Activated T-helper 1 cell treated with anti-CD3 and anti-CD28 coated beads, Interleukin-12 subunit alpha, Interleukin-12 subunit beta, Interleukin-2, Interleukin-4 antibody, amounts not matched to agents 30 ng/mL and 10 ng/mL and 1 ng/mL, durations not matched to agents 14 hours and 24 hours and 36 hours (primary cell): ENCODE measurements around the gene CALN1. TPM values are rescaled to one million over a fixed set of nuclear protein-coding genes. Genes with fewer than 3 reads are reported as not detected.

Experiments used
- DNase-seq: peaks from one replicate; pipeline ENCODE4 v3.0.0; 2021; ENCODE audit warnings: low spot score
- H3K27ac Mint-ChIP-seq: one replicate; pipeline ENCODE4 v1.8.0; 2021; ENCODE audit warnings: mild to moderate bottlenecking, mixed read lengths
- H3K27me3 Mint-ChIP-seq: one replicate; pipeline ENCODE4 v1.8.0; 2022; ENCODE audit warnings: mild to moderate bottlenecking, moderate library complexity, mixed read lengths; ENCODE audit not compliant: insufficient read depth
- H3K36me3 Mint-ChIP-seq: one replicate; pipeline ENCODE4 v1.8.0; 2021; ENCODE audit warnings: low read depth, mixed read lengths
- H3K4me1 Mint-ChIP-seq: one replicate; pipeline ENCODE4 v1.8.0; 2021; ENCODE audit warnings: low read depth, mixed read lengths
- H3K4me3 Mint-ChIP-seq: one replicate; pipeline ENCODE4 v1.8.0; 2021; ENCODE audit warnings: mild to moderate bottlenecking, moderate library complexity, mixed read lengths
- H3K9me3 Mint-ChIP-seq: one replicate; pipeline ENCODE4 v1.8.0; 2021; ENCODE audit warnings: mixed read lengths
- intact Hi-C: fragments of 100-400 bp; cut with micrococcal nuclease; formaldehyde crosslinking; loops from one replicate; pipeline ENCODE4 v1.15.1; 2024
- total RNA-seq: library from RNA; stranded (reverse); gene quantifications from 2 replicates; pipeline ENCODE4 v1.2.3, GENCODE V29; 2022

Gene CALN1
- total RNA-seq, 1 donor from 2014 or later = not detected

DNA sequence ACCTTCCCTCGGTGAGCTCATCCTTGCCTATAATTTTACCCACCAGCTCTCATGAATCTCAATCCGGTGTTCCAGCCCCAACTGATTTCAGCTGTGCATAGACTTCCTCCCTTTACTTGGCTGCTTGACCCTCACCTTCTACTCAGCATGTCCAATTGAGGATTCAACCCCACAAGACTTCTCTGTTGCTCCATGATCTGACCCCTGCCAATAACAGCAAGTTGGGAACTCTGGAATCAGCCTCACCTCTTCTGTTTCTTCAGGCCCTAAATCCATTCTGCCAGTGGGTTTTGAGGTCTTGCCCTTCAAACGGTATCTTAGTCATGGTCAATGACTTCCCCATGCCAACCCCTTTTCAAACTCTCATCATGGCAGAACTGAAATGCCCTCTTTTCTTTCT lies 390.4 kb downstream of the CALN1 start:
- H3K36me3 Mint-ChIP-seq = no peaks in the 10 kb centered on the region
- intact Hi-C loops = no loop called here
- H3K27ac Mint-ChIP-seq = no peak overlapping the region
- H3K4me1 Mint-ChIP-seq = no peaks in the 10 kb centered on the region
- no peak for DNase-seq
- H3K4me3 Mint-ChIP-seq = no peak overlapping the region
- no peaks in the 10 kb centered on the region for H3K27me3 Mint-ChIP-seq
- H3K9me3 Mint-ChIP-seq = peaks cover 37% of the 10 kb centered on the region

- intact Hi-C loops = no loop called here
- Mint-ChIP-seq H3K4me3 (no peak overlapping the region), H3K36me3 (no peaks in the 10 kb centered on the region), H3K4me1 (no peaks in the 10 kb centered on the region), H3K9me3 (peaks cover 29% of the 10 kb centered on the region), H3K27me3 (no peaks in the 10 kb centered on the region), H3K27ac (no peak overlapping the region)
- no peak for DNase-seq
Measured at GRCh38 chr7:72020311-72020710, 391.8 kb downstream of the CALN1 start.

GRCh38 chr7:72019436-72019835 lies 392.7 kb downstream of the CALN1 start:
- H3K27me3 Mint-ChIP-seq = no peaks in the 10 kb centered on the region
- H3K4me3 Mint-ChIP-seq = no peak overlapping the region
- no peak for DNase-seq
- peaks cover 29% of the 10 kb centered on the region for H3K9me3 Mint-ChIP-seq
- H3K36me3 Mint-ChIP-seq = no peaks in the 10 kb centered on the region
- no peak overlapping the region for H3K27ac Mint-ChIP-seq
- intact Hi-C loops = no loop called here
- no peaks in the 10 kb centered on the region for H3K4me1 Mint-ChIP-seq

DNA sequence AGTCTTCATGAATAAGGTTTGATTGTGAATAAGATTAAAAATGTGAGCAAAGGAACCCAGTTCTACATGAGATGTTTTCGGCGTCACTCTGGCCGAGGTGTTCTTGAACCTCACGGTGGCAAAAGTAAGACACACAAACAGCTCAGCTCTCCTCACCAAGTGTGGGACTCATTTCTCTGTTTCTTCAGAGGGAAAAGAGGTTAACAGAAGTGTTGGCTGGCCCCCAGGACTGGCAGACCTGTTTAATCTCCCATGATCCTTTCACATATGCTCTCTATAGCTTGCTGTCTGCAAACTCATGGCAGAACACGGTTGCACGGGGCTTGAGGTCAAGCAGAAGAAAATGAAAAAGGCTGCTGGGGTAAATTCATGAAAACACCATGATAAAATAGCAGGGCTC lies 394.4 kb downstream of the CALN1 start:
- H3K4me3 Mint-ChIP-seq = no peak overlapping the region
- no peak for DNase-seq
- intact Hi-C loops = no loop called here
- no peak overlapping the region for H3K27ac Mint-ChIP-seq
- no peaks in the 10 kb centered on the region for H3K27me3 Mint-ChIP-seq
- H3K36me3 Mint-ChIP-seq = no peaks in the 10 kb centered on the region
- H3K9me3 Mint-ChIP-seq = peaks cover 26% of the 10 kb centered on the region
- H3K4me1 Mint-ChIP-seq = no peaks in the 10 kb centered on the region

DNA sequence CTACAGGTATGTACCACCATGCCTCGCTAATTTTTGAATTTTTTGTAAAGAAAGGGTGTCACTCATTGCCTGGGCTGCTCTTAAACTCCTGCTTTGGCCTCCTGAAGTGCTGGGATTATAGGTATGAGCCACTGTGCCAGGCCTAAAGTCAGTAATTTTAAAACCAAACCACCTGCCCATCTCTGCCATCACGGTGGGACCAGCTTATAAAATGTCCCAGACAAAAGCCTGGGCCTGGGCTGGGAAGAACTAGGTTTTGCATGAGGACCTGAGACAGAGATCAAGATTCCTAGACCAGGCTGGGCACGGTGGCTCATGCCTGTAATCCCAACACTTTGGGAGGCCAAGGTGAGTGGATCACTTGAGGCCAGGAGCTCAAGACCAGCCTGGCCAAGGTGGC lies 395.6 kb downstream of the CALN1 start:
- Mint-ChIP-seq H3K36me3 (no peaks in the 10 kb centered on the region), H3K27ac (no peak overlapping the region), H3K27me3 (no peaks in the 10 kb centered on the region), H3K9me3 (peaks cover 18% of the 10 kb centered on the region), H3K4me3 (no peak overlapping the region), H3K4me1 (no peaks in the 10 kb centered on the region)
- intact Hi-C loops = no loop called here
- no peak for DNase-seq

DNA sequence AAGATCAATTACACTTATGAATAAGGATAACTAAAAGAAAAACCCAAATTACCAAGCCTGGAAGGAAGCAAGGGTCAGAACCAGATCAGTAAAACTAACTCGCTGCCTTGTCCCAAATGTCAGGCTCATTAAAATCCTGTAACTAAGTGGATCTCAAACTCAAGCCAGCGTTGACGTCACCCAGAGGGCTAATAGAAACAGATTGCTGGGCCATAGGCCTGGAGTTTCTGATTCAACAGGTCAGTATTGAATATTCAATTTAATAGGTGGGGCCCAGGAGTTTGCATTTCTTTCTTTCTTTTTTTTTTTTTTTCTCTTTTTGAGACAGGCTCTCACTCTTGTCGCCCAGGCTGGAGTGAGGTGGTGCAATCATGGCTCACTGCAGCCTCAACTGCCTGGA lies 397.0 kb downstream of the CALN1 start:
- Mint-ChIP-seq H3K4me1 (no peaks in the 10 kb centered on the region), H3K4me3 (no peak overlapping the region), H3K27ac (no peak overlapping the region), H3K9me3 (peaks cover 13% of the 10 kb centered on the region), H3K27me3 (no peaks in the 10 kb centered on the region), H3K36me3 (no peaks in the 10 kb centered on the region)
- no peak for DNase-seq
- intact Hi-C loops = no loop called here

DNA sequence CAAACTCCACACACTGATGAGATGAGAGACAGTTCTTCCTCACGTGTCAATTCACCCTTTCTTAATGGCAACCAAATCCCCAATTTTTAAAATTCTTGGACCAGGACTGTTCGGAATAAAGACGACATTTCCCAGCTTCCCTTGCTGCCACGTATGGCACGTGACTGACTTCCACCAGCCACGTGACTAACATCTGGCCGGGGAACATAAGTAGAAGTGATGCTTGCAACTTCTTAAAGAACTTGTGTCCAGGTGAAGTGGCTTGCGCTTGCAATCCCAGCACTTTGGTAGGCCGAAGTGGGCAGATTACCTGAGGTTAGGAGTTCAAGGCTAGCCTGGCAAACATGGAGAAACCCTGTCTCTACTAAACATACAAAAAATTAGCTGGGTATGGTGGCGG lies 405.1 kb downstream of the CALN1 start:
- DNase-seq = no peak
- no peaks in the 10 kb centered on the region for H3K4me1 Mint-ChIP-seq
- no peaks in the 10 kb centered on the region for H3K9me3 Mint-ChIP-seq
- intact Hi-C loops = no loop called here
- peaks cover 1% of the 10 kb centered on the region for H3K27me3 Mint-ChIP-seq
- no peak overlapping the region for H3K27ac Mint-ChIP-seq
- no peak overlapping the region for H3K4me3 Mint-ChIP-seq
- H3K36me3 Mint-ChIP-seq = no peaks in the 10 kb centered on the region

DNA sequence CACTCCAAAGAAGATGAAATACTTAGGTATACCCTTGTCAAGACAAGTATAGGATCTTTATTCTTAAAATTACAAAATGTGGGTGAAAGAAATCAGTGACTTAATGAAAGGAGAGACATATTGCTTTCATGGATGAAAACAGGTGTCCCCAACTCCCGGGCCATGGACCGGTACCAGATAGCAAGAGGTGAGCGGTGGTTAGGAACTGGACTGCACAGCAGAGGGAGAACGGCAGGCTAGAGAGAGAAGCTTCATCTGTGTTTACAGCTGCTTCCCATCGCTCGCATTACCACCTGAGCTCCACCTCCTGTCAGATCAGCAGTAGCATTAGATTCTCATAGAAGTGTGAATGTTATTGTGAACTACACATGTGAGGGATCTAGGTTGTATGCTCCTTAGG lies 408.9 kb downstream of the CALN1 start:
- intact Hi-C loops = no loop called here

DNA sequence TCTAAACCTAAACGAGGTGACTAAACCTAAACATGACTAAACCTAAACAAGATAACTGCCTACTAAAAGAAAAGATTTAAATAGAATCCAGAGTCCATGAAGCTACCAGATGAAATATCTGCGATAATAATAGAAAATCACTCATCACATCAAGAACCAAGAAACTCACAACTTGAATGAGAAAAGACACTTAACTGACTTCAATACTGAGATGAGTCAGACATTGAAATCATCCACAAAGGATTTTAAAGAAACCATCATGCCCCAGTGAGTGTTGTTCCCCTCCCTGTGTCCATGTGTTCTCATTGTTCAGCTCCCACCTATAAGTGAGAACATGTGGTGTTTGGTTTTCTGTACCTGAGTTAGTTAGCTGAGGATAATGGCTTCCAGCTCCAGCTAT lies 416.0 kb downstream of the CALN1 start:
- H3K27ac Mint-ChIP-seq = no peak overlapping the region
- H3K4me1 Mint-ChIP-seq = no peaks in the 10 kb centered on the region
- no peak overlapping the region for H3K4me3 Mint-ChIP-seq
- no peaks in the 10 kb centered on the region for H3K27me3 Mint-ChIP-seq
- intact Hi-C loops = no loop called here
- H3K9me3 Mint-ChIP-seq = peaks cover 9% of the 10 kb centered on the region
- no peaks in the 10 kb centered on the region for H3K36me3 Mint-ChIP-seq
- DNase-seq = no peak

More for the DNA sequence above, 408.9 kb downstream of the CALN1 start:
- H3K36me3 Mint-ChIP-seq = no peaks in the 10 kb centered on the region
- H3K27me3 Mint-ChIP-seq = no peaks in the 10 kb centered on the region
- H3K27ac Mint-ChIP-seq = no peak overlapping the region
- H3K4me1 Mint-ChIP-seq = no peaks in the 10 kb centered on the region
- H3K9me3 Mint-ChIP-seq = peaks cover under 1% of the 10 kb centered on the region
- no peak overlapping the region for H3K4me3 Mint-ChIP-seq
- no peak for DNase-seq

- H3K9me3 Mint-ChIP-seq = peaks cover 13% of the 10 kb centered on the region
- H3K27ac Mint-ChIP-seq = no peak overlapping the region
- H3K4me1 Mint-ChIP-seq = no peaks in the 10 kb centered on the region
- no peaks in the 10 kb centered on the region for H3K27me3 Mint-ChIP-seq
- no peaks in the 10 kb centered on the region for H3K36me3 Mint-ChIP-seq
- no peak for DNase-seq
- H3K4me3 Mint-ChIP-seq = no peak overlapping the region
- intact Hi-C loops = no loop called here
Measured at GRCh38 chr7:71995111-71995510, 417.0 kb downstream of the CALN1 start.

DNA sequence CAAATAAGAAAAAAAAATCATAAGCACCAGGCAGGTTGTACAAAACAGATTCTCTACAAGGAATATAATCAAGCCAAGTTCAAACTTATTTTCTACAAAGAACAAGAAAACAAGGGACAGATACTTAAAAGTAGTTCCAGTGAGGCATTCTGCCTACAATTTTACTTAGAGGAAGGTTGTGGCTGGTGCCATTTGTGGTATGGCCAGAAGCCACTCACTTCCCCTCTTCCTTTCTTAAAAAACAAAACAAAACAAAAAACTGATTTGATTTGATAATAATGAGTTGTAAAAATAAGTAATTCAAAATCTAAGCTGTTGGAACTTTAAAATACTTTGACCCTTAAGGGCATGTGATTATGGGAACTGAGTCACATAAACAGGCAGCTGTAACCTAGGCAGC lies 420.6 kb downstream of the CALN1 start:
- intact Hi-C loops = no loop called here
- no peaks in the 10 kb centered on the region for H3K27me3 Mint-ChIP-seq
- H3K27ac Mint-ChIP-seq = no peak overlapping the region
- no peak for DNase-seq
- H3K9me3 Mint-ChIP-seq = peaks cover 24% of the 10 kb centered on the region
- no peaks in the 10 kb centered on the region for H3K4me1 Mint-ChIP-seq
- no peak overlapping the region for H3K4me3 Mint-ChIP-seq
- H3K36me3 Mint-ChIP-seq = no peaks in the 10 kb centered on the region

DNA sequence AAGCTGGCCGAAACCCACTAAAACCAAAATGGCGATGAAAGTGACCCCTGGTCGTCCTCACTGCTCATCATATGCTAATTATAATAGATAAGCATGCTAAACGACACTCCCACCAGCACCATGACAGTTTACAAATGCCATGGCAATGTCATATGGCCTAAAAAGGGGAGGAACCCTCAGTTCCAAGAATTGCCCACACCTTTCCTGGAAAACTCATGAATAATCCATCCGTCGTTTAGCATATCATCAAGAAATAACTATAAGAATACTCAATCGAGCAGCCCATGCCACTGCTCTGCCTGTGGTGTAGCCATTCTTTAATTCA lies 422.0 kb downstream of the CALN1 start:
- Mint-ChIP-seq H3K4me1 (no peaks in the 10 kb centered on the region), H3K36me3 (no peaks in the 10 kb centered on the region), H3K9me3 (peaks cover 18% of the 10 kb centered on the region), H3K4me3 (no peak overlapping the region), H3K27me3 (no peaks in the 10 kb centered on the region), H3K27ac (no peak overlapping the region)
- intact Hi-C loops = no loop called here
- no peak for DNase-seq

GRCh38 chr7:71988201-71988600 lies 423.9 kb downstream of the CALN1 start:
- Mint-ChIP-seq H3K4me1 (no peaks in the 10 kb centered on the region), H3K36me3 (no peaks in the 10 kb centered on the region), H3K27ac (no peak overlapping the region), H3K4me3 (no peak overlapping the region), H3K27me3 (no peaks in the 10 kb centered on the region), H3K9me3 (peaks cover 18% of the 10 kb centered on the region)
- DNase-seq = no peak
- intact Hi-C loops = no loop called here

GRCh38 chr7:71987200-71987767 lies 424.9 kb downstream of the CALN1 start:
- Mint-ChIP-seq H3K9me3 (peaks cover 18% of the 10 kb centered on the region), H3K27me3 (no peaks in the 10 kb centered on the region), H3K4me3 (no peak overlapping the region), H3K27ac (no peak overlapping the region), H3K36me3 (no peaks in the 10 kb centered on the region), H3K4me1 (no peaks in the 10 kb centered on the region)
- intact Hi-C loops = no loop called here
- DNase-seq = no peak
